GM10847 (cell line): ENCODE results near the gene ATRN.

Experiments used
- POLR2A ChIP-seq: IDR thresholded peaks from 2 replicates; pipeline ENCODE4 v1.6.1; 2011; ENCODE audit not compliant: insufficient read length; ENCODE audit errors: extremely low read depth

Gene ATRN

GRCh38 chr20:3492669-3493068 lies 21.9 kb downstream of the ATRN start:
- TF ChIP-seq POLR2A = no peak

- TF ChIP-seq POLR2A = no peak
Observed at GRCh38 chr20:3494218-3494617, 23.4 kb downstream of the ATRN start.

- no peak for TF ChIP-seq POLR2A
Observed at GRCh38 chr20:3502878-3503277, 32.1 kb downstream of the ATRN start.

- no peak for TF ChIP-seq POLR2A
Observed at GRCh38 chr20:3505148-3505547, 34.3 kb downstream of the ATRN start.

GRCh38 chr20:3509064-3509463 lies 38.2 kb downstream of the ATRN start:
- TF ChIP-seq POLR2A = no peak

GRCh38 chr20:3510110-3510509 lies 39.3 kb downstream of the ATRN start:
- TF ChIP-seq POLR2A = no peak

- TF ChIP-seq POLR2A = no peak
Observed at GRCh38 chr20:3514012-3514642, 43.3 kb downstream of the ATRN start.

GRCh38 chr20:3515379-3516170 lies 44.8 kb downstream of the ATRN start:
- TF ChIP-seq POLR2A = no peak

- TF ChIP-seq POLR2A = no peak
Observed at GRCh38 chr20:3521852-3522740, 51.3 kb downstream of the ATRN start.

- no peak for TF ChIP-seq POLR2A
Observed at GRCh38 chr20:3532089-3532615, 61.3 kb downstream of the ATRN start.

GRCh38 chr20:3539311-3540107 lies 68.7 kb downstream of the ATRN start:
- TF ChIP-seq POLR2A = no peak

- no peak for TF ChIP-seq POLR2A
Observed at GRCh38 chr20:3541887-3542721, 71.3 kb downstream of the ATRN start.

- TF ChIP-seq POLR2A = no peak
Observed at GRCh38 chr20:3543901-3544507, 73.2 kb downstream of the ATRN start.
